GM18858 (cell line): ENCODE results near the gene GRAMD4.

ENCODE experiments used
- ATAC-seq: cut with Tn5 transposase; IDR thresholded peaks from one replicate; pipeline ENCODE4 v1.9.1; 2021; ENCODE audit not compliant: unreplicated experiment

The GRAMD4 gene

DNA sequence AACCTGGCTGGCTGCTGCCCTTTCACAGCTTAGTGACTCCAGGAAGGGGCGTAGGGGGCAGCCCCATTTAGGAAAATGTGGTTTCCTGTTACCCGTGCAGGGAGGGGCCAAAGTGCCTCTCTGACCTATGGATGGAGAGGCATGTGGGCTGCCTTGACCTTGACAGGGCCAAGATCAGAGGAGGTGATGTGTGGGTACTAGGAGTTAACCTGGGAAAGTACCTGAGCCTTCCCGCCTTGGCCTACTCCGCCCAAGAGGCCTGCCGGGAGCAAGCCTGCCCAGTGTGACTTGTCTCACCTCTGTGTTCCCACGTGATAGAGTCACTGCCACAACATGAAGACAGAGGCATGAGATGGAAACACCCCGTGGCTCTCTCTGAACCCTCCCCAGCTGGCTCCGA is 33.4 kb downstream of the GRAMD4 start:
- no peak for ATAC-seq

DNA sequence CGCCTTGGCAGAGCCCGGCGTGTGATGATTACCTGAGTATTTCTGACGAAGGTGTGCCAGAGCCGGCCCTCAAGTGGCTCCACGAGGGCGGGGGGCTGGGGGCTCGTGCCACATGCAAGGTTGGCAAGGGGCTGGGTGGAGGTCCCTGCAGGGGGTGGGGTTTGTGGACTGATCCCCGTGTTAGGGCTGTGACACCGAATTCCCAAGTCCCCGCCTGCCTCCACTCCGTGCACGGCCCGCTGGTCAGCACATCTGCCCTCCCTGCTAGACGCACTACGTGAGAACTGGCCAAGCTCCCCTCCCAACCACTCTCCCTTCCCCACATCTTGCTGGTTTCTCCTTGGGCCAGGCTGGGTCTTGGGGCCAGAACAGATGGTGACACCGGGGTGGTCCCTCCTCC is 34.2 kb downstream of the GRAMD4 start:
- no peak for ATAC-seq

DNA sequence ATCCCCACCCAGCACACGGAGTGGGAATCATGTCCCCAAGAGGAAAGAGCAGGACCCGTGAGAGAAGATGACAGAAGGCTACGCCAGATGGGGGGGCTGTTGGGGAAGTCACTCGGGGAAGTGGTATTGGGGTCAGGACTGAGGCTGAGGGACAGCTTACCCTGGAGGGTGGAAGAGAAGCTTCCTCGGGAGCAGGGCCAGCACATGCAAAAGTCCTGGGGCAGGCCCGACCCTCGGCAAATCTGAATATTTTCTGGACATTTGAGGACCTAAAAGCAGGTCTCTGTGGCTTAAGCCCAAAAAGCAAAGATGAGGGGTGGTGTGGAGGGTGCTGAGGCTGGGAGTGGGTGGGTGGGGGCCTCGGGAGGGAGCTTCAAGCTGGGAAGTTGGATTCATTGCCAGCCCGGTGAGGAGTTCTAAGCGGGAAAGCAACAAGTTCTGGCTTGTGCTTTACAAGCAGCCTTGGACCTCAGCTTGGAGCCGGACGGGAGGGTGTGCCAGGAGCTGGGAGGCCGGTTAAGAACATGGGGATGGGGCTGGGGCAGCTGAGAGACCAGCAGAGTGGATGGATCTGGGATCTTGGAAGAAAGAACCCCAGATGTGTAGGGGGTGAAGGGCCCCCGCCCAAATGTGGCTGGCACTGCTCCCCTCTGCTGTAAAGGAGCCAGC is 34.9 kb downstream of the GRAMD4 start:
- ATAC-seq, result no peak

DNA sequence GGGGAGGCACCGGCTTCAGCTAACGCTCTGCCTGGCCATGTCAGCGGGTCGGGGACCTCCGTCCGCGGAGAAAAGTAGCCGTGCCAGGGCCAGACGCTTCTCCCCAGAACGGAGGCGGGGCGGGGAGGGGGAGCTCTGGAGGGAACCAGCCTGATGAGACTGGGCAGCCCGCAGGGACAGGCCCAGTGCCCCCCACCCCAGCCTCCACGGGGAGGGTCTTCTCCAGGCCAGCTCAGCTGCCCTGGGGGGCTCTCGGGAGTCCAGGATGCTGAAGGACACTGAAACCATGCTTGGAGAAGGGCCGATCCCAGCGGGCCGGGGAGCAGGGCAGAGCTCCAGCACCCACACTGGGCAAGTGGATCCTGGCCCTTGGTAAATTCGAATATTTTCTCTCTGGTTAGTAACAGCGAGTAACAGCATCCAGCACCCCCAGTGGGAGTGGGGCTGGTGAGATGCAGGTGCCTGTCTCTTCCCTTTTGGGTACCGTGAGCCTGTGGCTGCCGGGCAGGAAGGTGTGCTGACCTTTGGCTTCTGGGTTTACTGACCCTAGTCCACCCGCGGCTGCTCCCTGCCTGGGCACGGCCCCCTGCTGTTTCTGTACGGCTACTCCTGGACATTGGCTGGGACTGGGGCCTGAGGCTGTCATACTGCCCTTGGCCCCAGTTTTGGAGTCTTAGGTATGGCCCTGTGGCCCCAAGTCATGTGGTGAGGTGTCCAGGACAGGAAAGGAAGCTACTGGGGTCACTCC is 35.8 kb downstream of the GRAMD4 start:
- no peak for ATAC-seq

DNA sequence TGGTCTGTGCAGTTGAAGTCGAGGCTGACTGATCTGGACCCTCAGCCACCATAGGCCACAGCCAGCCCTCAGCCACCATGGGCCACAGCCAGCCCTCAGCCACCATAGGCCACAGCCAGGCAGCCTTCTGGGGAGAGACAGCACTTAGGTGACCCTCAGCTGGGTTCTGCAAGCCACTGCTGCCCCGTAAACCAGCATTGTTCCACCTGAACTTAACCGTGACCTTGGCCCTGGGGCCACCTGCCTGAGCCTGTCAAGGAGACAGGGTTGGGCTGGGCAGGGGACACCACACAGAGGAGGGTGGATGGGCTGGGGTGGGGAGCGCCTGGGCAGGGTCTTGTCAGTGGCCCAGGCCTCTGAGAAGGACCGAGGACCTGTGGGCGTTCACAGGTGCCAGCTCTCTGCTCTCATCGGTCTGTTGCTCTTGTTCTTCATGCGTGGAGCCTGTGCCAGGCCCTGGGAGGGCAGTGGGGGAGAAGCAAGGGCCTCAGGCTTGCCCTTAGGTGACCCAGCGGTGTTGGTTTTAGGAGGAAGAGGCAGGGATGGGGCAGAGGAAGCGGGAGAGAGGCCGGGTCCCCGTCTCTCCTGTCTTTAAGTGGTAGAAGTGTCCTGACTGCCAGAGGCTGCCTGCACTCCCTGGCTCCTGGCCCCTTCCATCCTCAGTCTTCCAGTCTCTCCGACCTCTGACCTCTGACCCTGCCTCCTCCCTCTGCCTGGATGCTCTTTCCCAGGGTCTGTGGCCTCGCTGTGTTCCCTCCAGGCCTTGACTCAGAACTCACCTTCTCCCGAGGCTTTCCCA is 36.9 kb downstream of the GRAMD4 start:
- no peak for ATAC-seq

DNA sequence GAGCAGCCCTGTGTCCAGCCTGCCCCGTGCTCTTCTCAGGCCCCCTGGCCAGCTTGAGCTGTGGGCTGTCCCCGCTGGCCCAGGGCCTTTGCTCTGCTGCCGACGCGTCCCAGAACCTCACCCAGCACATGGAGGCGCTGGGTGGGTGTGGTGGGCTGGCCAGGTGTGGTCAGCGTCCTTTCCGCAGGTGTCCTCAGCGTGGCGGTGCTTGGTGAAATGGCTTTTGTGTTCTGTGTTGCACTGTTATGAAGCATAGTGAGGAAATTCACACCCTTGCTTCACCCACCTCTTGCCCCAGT is 37.4 kb downstream of the GRAMD4 start:
- ATAC-seq, result no peak

DNA sequence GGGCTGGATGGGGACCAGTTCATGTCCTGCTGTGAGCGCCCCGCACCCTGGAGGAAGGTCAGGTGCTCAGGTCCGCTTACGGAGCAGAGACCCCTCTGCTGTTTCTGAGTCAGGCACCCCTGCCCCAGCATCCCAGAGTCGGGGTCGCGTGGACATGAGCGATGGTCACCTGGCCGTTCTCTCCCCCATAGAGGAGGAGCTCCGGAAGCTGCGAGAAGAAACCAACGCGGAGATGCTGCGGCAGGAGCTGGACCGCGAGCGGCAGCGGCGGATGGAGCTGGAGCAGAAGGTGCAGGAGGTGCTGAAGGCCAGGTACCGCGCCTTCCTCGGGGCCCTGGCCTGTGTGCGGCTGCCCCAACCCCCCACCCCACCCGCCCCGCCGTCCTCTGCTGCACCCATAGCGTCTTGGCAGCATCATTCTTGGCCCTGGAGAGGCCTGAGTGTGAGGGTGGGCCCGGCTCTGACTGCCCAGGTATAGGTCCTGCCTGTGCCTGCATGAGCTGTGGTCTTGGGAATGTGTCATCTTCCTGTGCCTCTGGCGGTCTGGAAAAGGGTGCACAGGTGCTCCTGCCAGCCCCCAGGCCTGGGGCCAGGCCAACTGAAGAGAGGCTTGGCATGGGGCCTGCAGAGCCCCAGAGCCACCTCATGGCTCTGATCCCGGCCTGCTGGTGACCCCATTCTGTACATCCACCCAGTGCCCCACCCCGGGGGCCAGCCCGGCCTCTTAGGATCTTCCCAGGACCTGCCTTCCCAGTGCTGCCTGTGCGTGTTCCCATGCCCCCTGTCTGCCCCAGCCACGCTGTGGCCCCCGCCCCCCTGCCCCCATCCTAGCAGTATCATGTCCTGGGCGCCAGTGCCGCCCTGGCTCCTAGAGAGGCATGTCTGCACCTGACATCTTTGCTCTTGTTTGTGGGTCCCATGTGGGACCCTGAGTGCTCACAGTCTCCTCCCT is 38.1 kb downstream of the GRAMD4 start:
- ATAC-seq, result no peak

DNA sequence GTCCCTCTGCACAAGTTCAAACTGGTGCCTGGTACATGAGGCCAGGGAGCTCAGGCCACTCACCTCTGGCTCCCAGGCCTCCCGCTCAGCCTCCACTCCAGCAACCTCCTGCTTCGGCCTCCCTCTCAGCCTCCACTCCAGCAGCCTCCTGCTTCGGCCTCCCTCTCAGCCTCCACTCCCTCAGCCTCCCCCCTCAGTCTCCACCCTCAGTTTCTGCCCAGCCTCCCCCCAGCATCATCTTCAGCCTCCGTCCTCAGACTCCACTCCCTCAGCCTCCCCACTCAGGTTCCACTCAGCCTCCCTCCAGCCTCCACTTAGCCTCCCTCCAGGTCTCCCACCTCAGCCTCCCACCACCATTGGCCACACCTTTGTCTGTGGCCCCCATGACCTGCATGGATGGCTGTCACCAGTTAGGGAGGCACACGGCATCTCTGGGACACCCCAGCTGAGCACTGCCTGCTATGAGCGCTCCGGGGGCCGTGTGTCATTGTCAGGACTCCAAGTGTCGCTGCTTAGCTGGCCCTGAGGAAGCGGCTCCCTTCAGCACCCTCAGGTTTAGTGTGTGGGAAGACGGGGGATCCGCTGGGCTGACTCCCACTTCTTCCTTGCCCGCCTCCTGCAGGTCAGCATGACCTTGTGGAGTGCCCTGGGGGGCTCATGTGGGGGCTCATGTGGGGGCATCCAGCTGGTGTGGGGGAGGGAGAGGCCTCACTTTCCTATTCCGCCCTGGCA is 39.0 kb downstream of the GRAMD4 start:
- ATAC-seq, result no peak

DNA sequence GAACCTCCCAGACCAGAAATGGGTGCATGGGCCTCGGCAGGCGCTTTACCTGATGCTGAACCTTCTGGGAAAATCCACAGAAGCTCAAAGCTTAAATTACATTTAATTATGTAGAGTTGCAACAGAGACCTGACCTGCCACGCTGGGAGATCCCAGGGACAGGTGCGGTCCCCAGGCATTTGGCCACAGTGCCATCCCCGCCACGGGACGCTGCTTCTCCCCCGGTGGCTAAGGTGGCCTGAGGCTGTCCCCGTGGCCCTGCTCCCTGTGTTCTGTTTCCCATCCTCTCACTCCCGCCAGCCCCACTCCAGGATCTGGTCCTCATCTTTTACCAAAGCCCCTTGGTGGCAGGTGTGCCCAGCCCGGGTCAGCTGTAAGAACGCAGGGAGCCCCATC is 39.6 kb downstream of the GRAMD4 start:
- ATAC-seq, result no peak

DNA sequence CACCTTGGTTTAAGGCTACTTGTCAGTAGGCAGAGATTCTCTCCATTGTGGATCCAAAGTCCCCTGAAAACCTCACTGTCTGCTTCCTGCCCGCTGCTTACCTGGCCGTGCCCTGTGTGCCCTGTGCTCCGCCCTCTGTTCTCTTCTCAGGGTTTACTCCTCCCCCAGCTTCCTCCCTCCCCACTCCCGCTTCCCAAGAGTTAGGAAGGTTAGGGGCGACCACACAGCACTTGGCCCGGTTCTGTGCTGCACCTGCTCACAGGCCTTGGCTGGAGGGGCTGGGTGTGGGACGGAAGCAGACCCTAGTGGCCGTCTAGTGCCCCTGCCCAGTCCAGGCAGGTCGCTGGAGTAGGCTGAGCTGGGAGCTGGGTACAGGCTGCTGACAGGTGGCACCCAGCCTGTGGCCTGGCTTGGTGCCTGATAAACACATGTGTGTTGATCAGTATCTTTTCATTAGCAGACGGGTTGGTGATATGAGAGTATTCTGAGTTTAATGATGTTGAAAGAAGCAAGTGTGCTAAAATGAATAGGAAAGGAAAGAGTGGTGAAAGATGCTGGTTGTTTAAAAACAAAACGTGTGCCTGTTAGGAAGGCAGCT is 40.5 kb downstream of the GRAMD4 start:
- no peak for ATAC-seq

DNA sequence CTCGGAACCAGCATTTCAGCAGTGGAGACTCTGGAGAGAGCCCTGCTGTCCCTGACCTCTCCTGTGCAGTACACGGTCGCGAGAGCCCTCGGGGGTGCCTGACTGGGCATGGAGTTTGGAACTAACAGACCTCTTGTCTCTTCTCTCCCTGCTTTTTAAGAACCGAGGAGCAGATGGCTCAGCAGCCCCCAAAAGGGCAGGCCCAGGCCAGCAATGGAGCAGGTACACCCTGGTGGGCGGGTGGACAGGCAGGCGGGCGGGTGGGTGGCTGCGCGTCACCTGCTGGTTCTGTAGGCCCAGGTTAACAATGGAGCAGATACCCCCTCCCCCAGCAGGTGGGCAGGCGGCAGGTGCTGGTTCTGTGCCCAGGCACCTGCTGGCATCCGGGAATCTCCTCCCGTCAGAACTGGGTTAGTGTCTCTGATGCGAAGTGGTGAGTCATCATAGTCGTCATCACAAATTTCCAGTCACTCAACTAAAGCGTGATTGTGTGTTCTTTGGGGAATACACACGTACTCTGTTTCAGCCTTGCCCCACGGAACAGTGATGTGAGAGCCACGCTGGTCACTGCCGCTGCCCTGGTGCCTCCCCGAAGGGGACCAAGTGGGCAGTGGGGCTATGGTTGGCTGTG is 41.1 kb downstream of the GRAMD4 start:
- ATAC-seq, result no peak

DNA sequence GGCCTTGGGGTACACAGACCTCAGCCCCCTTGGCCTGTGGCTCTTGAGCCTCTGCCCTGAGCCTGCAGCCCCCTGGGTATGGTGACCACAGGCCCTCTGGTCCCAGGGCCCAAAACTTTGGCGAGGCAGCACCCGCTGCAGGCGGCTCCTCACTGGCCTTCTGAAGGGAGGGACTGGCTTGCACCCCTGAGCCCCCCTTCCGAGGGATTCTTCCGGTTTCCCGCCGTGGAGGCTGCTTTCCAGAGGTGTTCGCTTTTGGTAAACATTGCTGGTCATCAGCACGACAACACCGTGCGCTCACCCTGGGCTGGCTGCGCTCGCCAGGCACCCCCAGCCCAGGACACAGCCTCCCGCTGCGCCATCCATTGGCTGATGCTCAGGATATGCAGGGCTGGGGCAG is 42.0 kb downstream of the GRAMD4 start:
- ATAC-seq, result no peak

DNA sequence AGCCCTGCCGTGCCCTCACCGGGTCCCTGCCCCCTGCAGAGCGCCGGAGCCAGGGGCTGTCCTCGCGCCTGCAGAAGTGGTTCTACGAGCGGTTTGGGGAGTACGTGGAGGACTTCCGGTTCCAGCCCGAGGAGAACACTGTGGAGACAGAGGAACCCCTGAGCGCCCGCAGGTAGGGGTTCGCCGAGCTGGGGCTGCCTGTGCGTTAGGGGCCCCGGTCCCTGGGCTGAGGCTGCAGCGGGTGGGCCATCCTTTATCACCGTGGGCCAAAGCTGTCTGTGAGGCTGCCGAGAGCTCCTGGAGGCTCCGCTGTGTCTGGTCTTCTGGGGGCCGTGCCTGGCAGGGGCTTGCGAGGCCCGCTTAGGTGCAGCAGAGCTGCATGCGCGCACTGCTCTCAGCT is 42.8 kb downstream of the GRAMD4 start:
- no peak for ATAC-seq

DNA sequence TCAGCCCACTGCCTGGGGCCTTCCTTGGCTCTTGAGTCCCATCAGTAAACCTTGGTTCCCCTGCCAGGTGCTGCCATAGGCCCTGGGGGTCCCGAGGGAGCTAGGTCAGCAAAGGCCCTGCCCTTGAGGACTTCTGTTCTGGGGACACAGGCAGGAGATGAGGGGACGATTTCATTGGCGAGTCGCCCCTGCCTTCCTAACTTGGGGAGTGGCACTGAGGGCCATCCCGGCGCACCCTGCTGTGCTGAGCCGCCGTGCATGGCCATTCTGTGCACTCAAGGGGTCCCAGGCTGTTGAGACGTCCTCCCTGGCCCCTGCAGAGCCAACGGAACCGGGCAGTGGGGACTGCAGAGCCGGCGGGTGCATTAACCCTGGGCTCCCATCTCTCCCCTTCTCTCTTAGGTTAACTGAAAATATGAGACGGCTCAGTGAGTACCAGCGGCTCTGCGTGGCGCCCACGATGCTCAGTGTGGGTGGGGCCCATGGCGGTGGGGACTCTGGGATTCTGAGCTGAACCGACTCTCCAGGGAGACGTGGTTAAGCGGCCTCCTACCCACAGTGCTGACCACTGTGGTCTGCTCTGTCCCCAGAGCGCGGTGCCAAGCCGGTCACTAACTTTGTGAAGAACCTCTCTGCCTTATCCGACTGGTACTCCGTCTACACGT is 43.4 kb downstream of the GRAMD4 start:
- ATAC-seq, result no peak

DNA sequence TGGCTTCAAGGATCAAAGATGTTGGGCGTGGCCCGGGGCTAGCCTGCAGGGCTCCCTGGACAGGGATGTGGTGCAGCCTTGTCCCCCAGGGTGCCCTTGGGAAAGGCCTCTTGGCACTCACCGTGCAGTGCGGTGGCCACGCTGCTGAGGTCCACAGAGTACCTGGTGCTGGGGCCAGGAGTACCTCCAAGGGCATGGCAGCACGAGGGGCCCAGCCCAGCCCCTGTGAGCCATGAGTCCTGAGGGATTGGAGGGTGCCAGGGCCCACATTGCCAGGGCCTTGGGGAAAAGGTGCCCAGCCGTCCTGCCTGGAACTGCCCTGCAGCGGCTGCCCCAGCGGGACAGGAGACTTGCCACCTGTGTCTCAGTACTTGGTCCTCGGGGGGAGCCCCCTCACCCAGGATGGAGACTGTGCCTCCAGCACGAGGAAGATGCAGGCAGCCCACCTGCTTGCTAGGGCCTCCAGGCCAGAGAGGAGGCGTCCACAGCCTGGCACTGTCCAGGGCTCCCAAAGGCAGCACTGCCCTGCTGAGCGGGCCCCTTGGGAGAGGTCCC is 44.2 kb downstream of the GRAMD4 start:
- ATAC-seq, result no peak

DNA sequence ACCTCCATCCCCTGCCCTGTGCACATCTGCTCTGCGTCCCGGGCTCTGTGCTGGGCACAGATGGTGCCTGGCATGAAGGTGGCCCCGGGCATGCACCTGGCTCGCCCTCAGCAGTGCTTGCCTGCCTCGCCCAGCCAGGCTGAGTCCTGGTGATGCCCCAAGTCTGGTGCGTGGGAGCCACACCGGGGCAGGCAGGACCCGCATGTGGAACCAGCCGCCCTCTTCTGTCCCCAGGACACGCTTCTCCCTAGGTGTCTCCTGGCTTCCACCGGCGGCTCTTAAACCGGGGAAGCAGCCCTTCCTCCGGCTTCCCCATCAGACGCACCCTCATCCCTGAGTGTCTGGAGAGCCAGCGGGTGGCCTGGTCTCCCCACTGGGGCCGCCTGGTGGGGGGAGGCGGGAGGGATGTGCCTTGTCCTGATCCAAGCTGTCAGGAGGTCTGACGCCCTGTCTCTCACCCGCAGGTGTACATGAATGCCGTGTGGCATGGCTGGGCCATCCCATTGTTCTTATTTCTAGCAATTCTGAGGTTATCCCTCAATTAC is 45.0 kb downstream of the GRAMD4 start:
- ATAC-seq, result no peak

DNA sequence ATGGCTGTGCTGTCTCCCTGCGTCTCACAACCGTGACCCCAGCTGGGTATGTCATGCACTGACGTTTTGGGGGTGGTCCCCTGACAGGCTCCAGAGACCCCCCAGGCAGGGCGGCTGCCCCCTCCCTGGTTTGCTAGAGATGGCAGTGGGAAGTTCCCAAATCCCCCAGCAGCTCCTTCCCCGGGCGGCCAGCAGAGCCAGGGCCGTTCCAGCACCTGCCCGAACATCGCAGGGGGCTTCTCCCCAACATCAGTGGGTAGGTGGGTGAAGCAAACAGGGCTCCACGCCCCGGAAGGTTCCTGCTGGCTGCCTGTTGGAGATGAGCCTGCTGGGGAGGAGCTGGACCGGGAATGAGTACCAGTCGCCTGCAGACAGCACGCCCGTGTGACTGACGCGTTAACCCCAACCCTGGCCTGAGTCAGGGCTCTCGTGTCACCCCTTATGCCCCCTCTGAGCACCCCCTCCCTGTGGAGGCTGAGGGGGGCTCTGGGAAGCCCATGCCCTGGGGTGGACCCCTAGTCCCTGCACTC is 45.6 kb downstream of the GRAMD4 start:
- no peak for ATAC-seq

DNA sequence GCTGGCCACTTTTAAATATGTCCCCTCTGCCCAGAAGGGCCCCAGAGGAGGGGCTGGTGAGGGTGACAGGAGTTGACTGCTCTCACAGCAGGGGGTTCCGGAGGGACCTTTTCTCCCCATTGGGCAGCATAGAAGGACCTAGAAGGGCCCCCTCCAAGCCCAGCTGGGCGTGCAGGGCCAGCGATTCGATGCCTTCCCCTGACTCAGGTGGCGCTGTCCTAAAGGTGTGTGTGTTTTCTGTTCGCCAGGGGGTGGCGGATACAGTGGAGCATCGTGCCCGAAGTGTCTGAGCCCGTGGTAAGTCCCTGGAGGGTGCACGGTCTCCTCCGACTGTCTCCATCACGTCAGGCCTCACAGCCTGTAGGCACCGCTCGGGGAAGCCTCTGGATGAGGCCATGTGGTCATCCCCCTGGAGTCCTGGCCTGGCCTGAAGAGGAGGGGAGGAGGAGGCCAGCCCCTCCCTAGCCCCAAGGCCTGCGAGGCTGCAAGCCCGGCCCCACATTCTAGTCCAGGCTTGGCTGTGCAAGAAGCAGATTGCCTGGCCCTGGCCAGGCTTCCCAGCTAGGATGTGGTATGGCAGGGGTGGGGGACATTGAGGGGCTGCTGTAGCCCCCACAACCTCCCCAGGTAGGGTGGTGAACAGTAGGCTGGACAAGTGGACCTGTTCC is 46.5 kb downstream of the GRAMD4 start:
- no peak for ATAC-seq
